ENCODE measurements around the gene AKAP5. TPM values are rescaled to one million over a fixed set of nuclear protein-coding genes. Genes with fewer than 3 reads are reported as not detected.

AKAP5 gene
- total RNA-seq (2021; fragmentation: NEBNext Ultra II Directional; extraction: Animal tissue kit (Norgen Biotek cat#: 25700)) (3.5 and 3.8 TPM in 2 replicates), polyA plus RNA-seq (2011; rRNA removed) (0.36 and 0.50 TPM in 2 replicates), polyA minus RNA-seq (2011; rRNA and poly(A)+ RNA removed) (1.2 and 2.0 TPM in 2 replicates)
- 0.58 TPM for polyA plus RNA-seq (2011; cell fraction: cytosol; rRNA removed)
- polyA plus RNA-seq (2011; cell fraction: nucleus; rRNA removed) = 0.57 TPM
- polyA plus RNA-seq (2012, experiment 1 of 2) = 0.65 to 1.6 TPM (median 1.0 TPM) in 4 replicates
- polyA plus RNA-seq (2012, experiment 2 of 2) = 0.18 TPM
- polyA plus RNA-seq (2013, experiment 1 of 2) = 1.8 TPM
- 1.9 TPM for polyA plus RNA-seq (2013, experiment 2 of 2)
- 1.4 TPM for polyA minus RNA-seq (2011; cell fraction: cytosol; rRNA and poly(A)+ RNA removed)
- 4.1 TPM for polyA minus RNA-seq (2011; cell fraction: nucleus; rRNA and poly(A)+ RNA removed)
- long read RNA-seq, experiment 1, partial matches to known transcripts = 0 of 4 reads
- long read RNA-seq, experiment 1, other reads (novel, unspliced or antisense) = 3 of 4 reads
- long read RNA-seq, experiment 2, partial matches to known transcripts = 0 of 1 reads
- long read RNA-seq, experiment 2, other reads (novel, unspliced or antisense) = 1 of 1 reads

- H2AK5ac ChIP-seq (ENCODE audit: low read depth, low read length) = no peak within 1 kb of the TSS
- H2BK120ac ChIP-seq (replicated peaks; ENCODE audit: low read depth, low read length) = no peak within 1 kb of the TSS
- FAIRE-seq (no peak), DNase-seq (ENCODE audit: low read depth in 1 of 2, low spot score in 2 of 2) (peak; percentile 50 to 91)
- H3K4ac ChIP-seq (replicated peaks; ENCODE audit: insufficient read length, low read depth, low read length) = no peak within 1 kb of the TSS
- no peaks in the 10 kb centered on the region for H3K9me3 ChIP-seq (ENCODE audit: insufficient read depth in 2 of 2, low read depth in 1 of 2, low read length in 1 of 2)
- no peak within 1 kb of the TSS for H2BK5ac ChIP-seq (ENCODE audit: low read depth, low read length)
- peak within 1 kb of the TSS; percentile 83; the same call in 1 of the 2 replicates for H2AFZ ChIP-seq (ENCODE audit: low read length)
- H3K18ac ChIP-seq (ENCODE audit: extremely low read depth, low read length) = no peak within 1 kb of the TSS; the same call in 1 of the 2 replicates
- H3K4me2 ChIP-seq (ENCODE audit: insufficient read depth in 1 of 2, low read depth in 2 of 2, low read length in 2 of 2) = peak within 1 kb of the TSS; percentile 85 to 89
- H3K79me1 ChIP-seq (ENCODE audit: low read depth, low read length) = no peaks in the 10 kb centered on the region
- peaks cover 13% of the 10 kb centered on the region for H3K23me2 ChIP-seq (ENCODE audit: low read depth, low read length)
- no peak within 1 kb of the TSS for H4K91ac ChIP-seq (replicated peaks; ENCODE audit: insufficient read length, low read length)
- peaks cover 2 to 3% of the 10 kb centered on the region in 2 experiments for H4K20me1 ChIP-seq (replicated peaks in 1 of 2; ENCODE audit: control insufficient read depth in 1 of 2, insufficient read depth in 2 of 2, low read length in 2 of 2)
- no peak within 1 kb of the TSS for H2BK20ac ChIP-seq (ENCODE audit: low read length)
- H3K36me3 ChIP-seq (ENCODE audit: control insufficient read depth in 2 of 4, insufficient read depth in 4 of 4, low read length in 3 of 4) = peaks cover 0 to 4% (median 0%) of the 10 kb centered on the region in 4 experiments; a peak in 3 of 8 replicates
- peak within 1 kb of the TSS; percentile 51 to 70 (median 63) for H3K4me3 ChIP-seq (ENCODE audit: extremely low read depth in 1 of 4, insufficient read depth in 2 of 4, low read depth in 3 of 4, low read length in 4 of 4)
- no peak within 1 kb of the TSS for H3K14ac ChIP-seq (ENCODE audit: insufficient read length)
- no peak within 1 kb of the TSS for H2BK15ac ChIP-seq (ENCODE audit: low read length)
- H3K27ac ChIP-seq (ENCODE audit: low read depth, low read length) = no peak within 1 kb of the TSS
- CTCF ChIA-PET (ENCODE audit: partially characterized antibody) = interaction anchor here (0.6 to 2.0 kb wide), 9 partner anchors 10 to 171 kb away, joined by 3 to 6 read pairs (median 3); no protein-coding TSS in a partner anchor
- no peak within 1 kb of the TSS for H4K8ac ChIP-seq (ENCODE audit: extremely low read depth, insufficient read depth, low read length)
- H3K23ac ChIP-seq (ENCODE audit: insufficient read length) = no peak within 1 kb of the TSS
- H3K4me1 ChIP-seq (replicated peaks in 1 of 4; ENCODE audit: control insufficient read depth in 3 of 4, insufficient read depth in 4 of 4, low read length in 3 of 4) = peaks cover 0 to 6% (median 4%) of the 10 kb centered on the region in 4 experiments; a peak in 4 of 7 replicates
- H4K5ac ChIP-seq (ENCODE audit: insufficient read length, low read depth, low read length) = no peak within 1 kb of the TSS
- no peaks in the 10 kb centered on the region for H3K27me3 ChIP-seq (replicated peaks in 1 of 4; ENCODE audit: control insufficient read depth in 3 of 4, extremely low read depth in 1 of 4, insufficient read depth in 3 of 4, low read length in 3 of 4)
- POLR2A ChIA-PET (ENCODE audit: partially characterized antibody) = interaction anchor here (0.7 to 6.1 kb wide), 8 partner anchors 8 to 128 kb away, joined by 3 to 52 read pairs (median 6); partner anchors contain the start of genes MTHFD1, ZBTB1 and ZBTB25
- peak within 1 kb of the TSS in 3 of 4 experiments; percentile 26 to 40 (median 39); a peak in 6 of 7 replicates for H3K9ac ChIP-seq (replicated peaks in 1 of 4; ENCODE audit: extremely low read depth in 1 of 4, low read depth in 3 of 4, low read length in 3 of 4)
- WGBS, 2 experiments (ENCODE audit: extremely low coverage in 1 of 2, insufficient coverage in 1 of 2, insufficient read length in 1 of 2, insufficient replicate concordance in 2 of 2, low coverage in 1 of 2, low lambda C conversion rate in 2 of 2, missing lambda C conversion rate in 1 of 2) = 3% methylated on average over 42 of the region's 74 CpGs; no CpG with 5 or more reads in 1 of the 2 experiments
- no peak within 1 kb of the TSS for H3K56ac ChIP-seq (replicated peaks; ENCODE audit: insufficient read length, low read depth, low read length)
- no peak within 1 kb of the TSS for H2BK12ac ChIP-seq (ENCODE audit: low read depth, low read length)
- no peaks in the 10 kb centered on the region for H3K79me2 ChIP-seq (ENCODE audit: control insufficient read depth in 1 of 2, insufficient read depth in 2 of 2, low read length in 2 of 2)
- no peak for TF ChIP-seq RXRA (IDR thresholded peaks at IDR 0.05; ENCODE audit: insufficient read depth, low read depth, low read length)
- TF ChIP-seq RAD21 (IDR thresholded peaks at IDR 0.05 in 1 of 2, conservative IDR thresholded peaks at IDR 0.05 in 1 of 2; ENCODE audit: low read depth in 2 of 2, low read length in 2 of 2) = 0 out of 4 replicates have a peak, but pooled peaks of 1 of the 2 experiments have one; percentile 8
- TF ChIP-seq POLR2A (IDR thresholded peaks at IDR 0.05; ENCODE audit: control extremely low read depth in 1 of 2, low read depth in 2 of 2, low read length in 2 of 2) = peak; percentile 21 to 38; a peak in 2 of 3 replicates
- TF ChIP-seq SUZ12 (IDR thresholded peaks at IDR 0.05; ENCODE audit: low read length) = no peak
- peak; percentile 46; the same call in 1 of the 2 replicates for TF ChIP-seq TBP (IDR thresholded peaks at IDR 0.05; ENCODE audit: low read depth, low read length)
- 0 out of 2 replicates have a peak, but pooled peaks have one; percentile 39 for TF ChIP-seq EGR1 (IDR thresholded peaks at IDR 0.05; ENCODE audit: borderline replicate concordance, low read depth, low read length)
- TF ChIP-seq MAX (IDR thresholded peaks at IDR 0.05) = peak; percentile 68
- TF ChIP-seq BRCA1 (IDR thresholded peaks at IDR 0.05; ENCODE audit: low read depth, low read length) = no peak
- no peak for TF ChIP-seq SIX5 (IDR thresholded peaks at IDR 0.05; ENCODE audit: low read depth, low read length)
Observed at GRCh38 chr14:64465191-64465822, at the start of gene AKAP5. Gene AKAP5 (plus strand): TSS chr14:64465499. CDS start chr14:64468395, 2,896 bp downstream.
